GM19438 (cell line): ENCODE results near the gene NSDHL.

Experiments
- ATAC-seq: cut with Tn5 transposase; IDR thresholded peaks from one replicate; pipeline ENCODE4 v1.9.1; 2021; ENCODE audit warnings: low read depth; ENCODE audit not compliant: unreplicated experiment

NSDHL gene

DNA sequence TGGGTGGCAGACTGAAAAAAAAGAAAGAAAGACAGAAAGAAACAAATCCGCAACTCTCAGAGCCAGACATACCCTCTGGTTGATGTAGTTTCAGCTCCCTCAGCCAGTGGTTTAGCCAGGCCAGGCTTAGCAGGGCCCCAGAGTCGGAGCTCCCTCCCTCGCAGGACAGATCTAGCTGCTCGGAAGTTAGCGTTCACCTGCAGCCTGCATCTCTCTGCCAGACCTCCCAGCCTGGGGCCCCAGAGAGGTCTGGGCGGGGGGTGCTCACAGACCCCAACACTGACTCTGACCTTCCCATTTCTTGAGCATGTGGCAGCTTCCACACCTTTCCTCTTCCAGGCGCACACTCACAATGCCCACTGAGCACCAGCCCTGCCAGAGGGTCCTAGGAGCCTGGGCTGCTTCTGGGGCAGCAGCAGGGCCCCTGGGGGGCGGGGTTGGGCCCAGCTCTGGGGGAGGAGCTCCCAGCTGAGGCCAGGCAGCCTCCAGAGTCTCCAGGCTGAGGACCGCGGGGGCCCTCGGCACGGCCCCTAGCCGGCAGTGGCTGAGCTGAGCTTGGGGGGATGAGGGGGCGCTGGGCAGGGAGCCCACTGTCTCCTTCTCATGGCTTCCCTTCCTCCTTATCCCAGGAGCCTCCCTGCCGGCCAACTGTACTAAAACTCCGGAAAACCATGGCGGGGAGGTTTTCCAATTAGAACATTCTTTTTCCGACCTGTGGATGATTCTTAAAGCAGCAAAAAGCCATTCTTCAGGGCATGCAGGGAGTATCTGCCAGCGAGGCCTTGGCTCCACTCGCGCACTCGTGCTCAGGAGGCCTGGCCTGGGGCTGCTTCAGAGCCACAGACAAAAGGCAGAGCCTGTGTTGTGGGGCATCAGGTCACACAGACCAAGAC lies 62.4 kb downstream of the NSDHL start:
- ATAC-seq: no peak

DNA sequence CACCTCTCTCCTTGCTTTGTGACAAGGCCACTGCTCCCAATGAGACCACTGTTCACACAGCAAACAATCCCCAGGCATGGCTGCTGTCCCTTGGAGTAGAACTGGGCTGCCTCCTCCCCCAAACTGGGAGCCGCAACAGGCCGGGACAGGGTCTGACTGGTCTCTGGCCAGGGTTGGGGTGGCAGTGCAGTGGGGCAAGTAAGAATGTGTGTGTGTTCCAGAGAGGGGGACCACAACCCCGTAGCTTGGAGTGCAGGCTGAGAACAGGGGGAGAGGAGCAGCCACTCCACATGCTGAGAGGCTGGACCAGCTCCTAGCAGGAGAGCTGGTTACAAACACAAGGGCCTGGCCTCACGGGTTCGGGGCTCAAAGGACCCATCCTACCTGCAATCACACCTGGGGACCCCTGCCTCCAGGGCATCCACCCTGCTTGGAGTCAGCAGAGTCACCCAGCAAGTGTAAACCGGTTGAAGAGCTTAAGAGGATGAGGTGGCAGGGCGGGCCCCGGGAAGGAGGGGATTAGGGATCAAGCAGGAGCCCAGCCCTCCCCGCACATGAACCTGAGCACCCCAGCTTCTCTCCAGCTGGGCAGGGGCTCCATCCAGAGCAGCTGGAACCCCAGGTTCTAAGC lies 63.2 kb downstream of the NSDHL start:
- ATAC-seq: no peak

GRCh38 chrX:152895121-152895520 lies 64.3 kb downstream of the NSDHL start:
- no peak for ATAC-seq

DNA sequence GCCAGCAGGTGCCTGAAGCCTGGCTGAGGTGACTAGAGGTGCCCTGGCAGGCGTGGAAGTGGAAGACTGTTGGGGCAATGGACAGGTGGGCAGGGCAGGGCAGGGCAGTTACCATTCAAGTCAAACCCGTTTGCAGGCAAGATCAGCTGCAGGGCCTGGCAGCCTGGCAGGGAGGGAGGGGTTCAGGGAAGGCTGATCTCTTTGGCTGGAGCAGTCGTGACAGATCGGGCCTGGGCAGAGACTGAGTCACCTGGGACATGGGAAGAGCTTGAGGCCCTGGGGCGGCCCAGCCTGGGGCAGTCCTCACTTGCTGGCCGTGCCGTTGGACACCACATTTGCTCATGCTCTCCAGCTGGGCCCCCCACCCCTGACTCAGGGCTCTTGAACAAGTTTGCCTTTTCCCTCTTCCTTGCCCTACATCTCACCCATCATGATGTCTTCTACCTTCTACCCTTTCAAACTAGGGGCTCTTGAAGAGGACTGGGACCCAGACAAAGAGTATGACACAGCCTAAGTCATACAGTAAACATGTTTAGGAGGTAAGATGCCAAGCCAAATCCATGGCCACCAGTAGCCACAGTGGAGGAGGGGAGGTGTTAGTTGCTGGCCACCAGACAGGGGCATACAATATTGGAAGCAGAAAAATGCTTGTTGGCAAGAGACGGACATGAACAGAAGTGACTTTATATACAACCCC lies 65.0 kb downstream of the NSDHL start:
- ATAC-seq: no peak

DNA sequence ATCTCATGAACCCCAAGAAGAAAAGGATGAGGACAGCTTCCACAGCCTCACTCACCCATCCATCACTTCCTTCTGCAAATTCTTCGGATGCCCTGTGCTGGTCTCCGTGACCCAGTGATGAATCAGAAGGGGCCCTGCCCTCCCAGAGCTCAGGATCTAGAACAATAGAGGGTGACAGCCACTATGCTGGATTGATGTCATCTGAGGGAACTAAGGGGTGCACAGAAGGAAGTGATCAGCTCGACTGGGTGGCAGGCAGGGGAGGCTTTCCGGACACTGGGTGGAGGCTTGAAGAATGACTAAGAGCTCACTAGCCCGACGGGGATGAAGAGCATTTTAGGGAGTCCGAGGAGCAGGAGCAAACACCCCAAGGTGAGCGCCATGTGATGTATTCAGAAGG lies 65.6 kb downstream of the NSDHL start:
- ATAC-seq: no peak

GRCh38 chrX:152897222-152898131 lies 66.6 kb downstream of the NSDHL start, which contains the start of gene ZNF185:
Gene ZNF185 (plus strand): TSS chrX:152898067. CDS start chrX:152914490, 16,423 bp downstream.
- ATAC-seq: no peak

DNA sequence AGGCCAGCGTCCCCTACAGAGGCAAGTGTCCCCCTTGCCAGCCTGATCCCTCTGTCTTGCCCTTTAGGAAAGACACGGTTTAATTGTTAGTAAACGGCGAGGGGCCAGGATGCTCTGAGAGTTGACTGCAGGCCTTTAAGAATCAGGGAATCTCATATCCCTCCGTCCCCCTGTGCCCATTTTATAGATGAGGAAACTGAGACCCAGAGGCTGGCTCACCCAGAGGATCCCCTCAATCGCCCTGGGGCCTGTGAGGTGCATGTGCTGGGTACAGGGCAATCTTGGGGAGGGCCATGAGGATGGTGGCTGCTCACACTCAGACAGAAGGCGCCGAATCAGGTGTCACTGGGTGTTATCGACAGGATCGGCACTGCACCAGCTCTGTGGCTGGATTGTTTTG lies 67.6 kb downstream of the NSDHL start:
- ATAC-seq: no peak

GRCh38 chrX:152899111-152899873 lies 68.4 kb downstream of the NSDHL start:
- no peak for ATAC-seq

DNA sequence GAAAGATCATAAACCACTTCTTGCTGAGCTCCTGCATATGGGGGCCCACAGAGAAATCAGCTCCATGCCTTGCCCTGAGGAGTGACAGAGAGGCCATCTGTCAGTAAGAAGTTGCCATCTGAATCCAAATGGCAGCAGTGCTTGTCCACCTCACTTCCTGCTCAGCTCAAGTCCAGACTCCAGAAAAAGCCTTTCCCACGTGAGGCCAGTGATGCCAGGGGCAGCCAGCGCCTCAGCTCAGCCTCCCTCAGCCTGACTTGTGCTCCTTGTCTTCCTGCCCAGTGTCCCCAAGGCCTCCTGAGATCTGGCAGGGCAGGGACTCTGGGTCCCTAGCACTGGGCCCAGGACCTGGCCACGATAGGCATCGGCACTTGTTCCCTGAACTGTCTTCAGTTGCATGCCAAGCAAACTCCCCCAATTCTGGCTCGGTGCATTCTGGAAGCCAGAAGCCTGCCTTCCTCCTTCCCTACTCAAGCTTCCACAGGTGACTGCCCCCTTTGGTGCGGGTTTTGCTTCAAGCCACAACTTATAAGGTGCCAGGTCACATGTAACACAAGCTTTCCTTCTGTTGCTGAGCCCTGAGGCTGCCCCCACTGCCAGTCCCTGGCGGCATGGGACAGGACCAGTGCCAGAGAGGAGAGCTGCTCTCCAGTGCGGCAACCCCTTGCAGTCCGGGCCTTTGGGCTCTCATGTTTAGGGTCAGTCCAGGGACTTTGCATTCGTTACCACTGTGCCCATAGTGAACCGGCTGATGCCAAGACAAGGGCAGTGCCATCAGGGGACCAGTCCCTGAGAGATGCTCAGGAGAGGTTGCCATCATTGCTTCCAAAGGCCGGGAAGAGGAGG lies 69.2 kb downstream of the NSDHL start:
- no peak for ATAC-seq

GRCh38 chrX:152900937-152901445 lies 70.1 kb downstream of the NSDHL start:
- no peak for ATAC-seq

- no peak for ATAC-seq
These were observed 71.1 kb downstream of the NSDHL start for GRCh38 chrX:152901816-152902501.

DNA sequence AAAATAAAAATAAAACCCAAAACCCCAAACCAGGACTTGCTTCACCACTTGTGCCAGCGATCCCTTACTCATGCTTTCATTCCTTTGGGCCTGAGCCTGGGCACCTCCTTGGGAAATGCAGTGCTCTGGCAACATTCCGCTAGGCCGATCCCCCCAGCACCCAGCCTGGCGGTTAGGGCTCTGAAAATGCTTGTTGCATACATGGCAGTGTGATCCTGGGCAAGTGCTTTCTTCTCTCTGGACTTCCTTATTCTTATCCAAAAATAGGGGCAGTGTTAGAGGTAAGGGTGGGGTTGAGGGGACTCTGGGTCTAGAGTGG lies 71.6 kb downstream of the NSDHL start:
- ATAC-seq: no peak

GRCh38 chrX:152903589-152903988 lies 72.7 kb downstream of the NSDHL start:
- ATAC-seq: no peak

GRCh38 chrX:152904151-152905080 lies 73.6 kb downstream of the NSDHL start:
- peak; percentile 61 for ATAC-seq

DNA sequence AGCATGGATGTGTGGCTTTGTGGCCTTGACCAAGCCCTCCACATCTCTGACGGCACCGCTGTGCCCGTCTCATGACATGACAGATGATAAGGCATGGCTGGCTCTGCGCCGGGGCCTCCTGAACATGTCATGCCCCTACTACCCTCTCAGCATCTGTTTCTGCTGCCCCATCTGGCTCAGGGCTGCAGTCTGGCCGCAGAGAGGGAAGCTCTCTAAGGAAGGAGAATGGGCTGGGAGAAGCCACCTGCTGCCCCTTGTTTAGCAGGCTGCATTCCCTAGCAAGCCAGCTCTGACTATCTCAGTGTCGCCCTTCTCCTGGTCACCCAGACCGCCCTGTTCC lies 74.2 kb downstream of the NSDHL start:
- no peak for ATAC-seq

- ATAC-seq: no peak
These were observed 76.3 kb downstream of the NSDHL start for GRCh38 chrX:152907084-152907651.

- ATAC-seq: no peak
These were observed 77.6 kb downstream of the NSDHL start for GRCh38 chrX:152908486-152908885.
